A549 (cell line): ENCODE measurements around the gene BOD1L1.

Source experiments
- CEBPB ChIP-seq, 2 experiments: fragments of >200 bp in 1 of 2; sonication (Bioruptor Twin) in 1 of 2; formaldehyde crosslinking in 1 of 2; IDR thresholded peaks; 2 replicates each; pipeline ENCODE4 v1.6.1; 2012 to 2016
- CTCF ChIP-seq: fragments of >200 bp; sonication (Bioruptor Twin); formaldehyde crosslinking; IDR thresholded peaks from 3 replicates; pipeline ENCODE4 v1.5.1; 2016
- EP300 ChIP-seq, 2 experiments: fragments of >200 bp; sonication (Bioruptor Twin); formaldehyde crosslinking; IDR thresholded peaks; 2 replicates in 1 of 2; 3 replicates in 1 of 2; pipeline ENCODE4 v1.6.1; 2016 to 2017
- FOSL2 ChIP-seq, 2 experiments: fragments of 450-650 bp in 1 of 2; fragments of >200 bp in 1 of 2; sonication (Bioruptor Twin) in 1 of 2; formaldehyde crosslinking; IDR thresholded peaks; 2 replicates each; pipeline versions ENCODE4 v1.5.0 to v1.6.1; 2016 to 2020; ENCODE audit warnings: mild to moderate bottlenecking in 1 of 2, moderate library complexity in 1 of 2
- JUN ChIP-seq, 2 experiments: fragments of >200 bp; sonication (Bioruptor Twin); formaldehyde crosslinking; IDR thresholded peaks; 2 replicates in 1 of 2; 3 replicates in 1 of 2; pipeline ENCODE4 v1.6.1; 2016 to 2017
- KDM1A ChIP-seq: fragments of 200-600 bp; sonication (generic); IDR thresholded peaks from 2 replicates; pipeline ENCODE4 v1.6.1; 2016; ENCODE audit warnings: low read depth, mild to moderate bottlenecking
- NFE2L2 ChIP-seq: fragments of 150-350 bp; conservative IDR thresholded peaks from 2 replicates; pipeline ENCODE4 v1.6.1; 2014; ENCODE audit warnings: low read length
- POLR2A ChIP-seq: IDR thresholded peaks from 2 replicates; pipeline ENCODE4 v1.6.1; 2012; ENCODE audit warnings: mild to moderate bottlenecking, low read length
- RAD21 ChIP-seq, 2 experiments: fragments of >200 bp in 1 of 2; sonication (Bioruptor Twin) in 1 of 2; formaldehyde crosslinking in 1 of 2; IDR thresholded peaks in 1 of 2; conservative IDR thresholded peaks in 1 of 2; 2 replicates in 1 of 2; 3 replicates in 1 of 2; pipeline ENCODE4 v1.6.1; 2012 to 2018; ENCODE audit warnings: inconsistent platforms in 1 of 2
- TP53 ChIP-seq: fragments of 250-450 bp; sonication (Bioruptor Pico); IDR thresholded peaks from 2 replicates; pipeline ENCODE4 v1.5.0; 2021; ENCODE audit warnings: mild to moderate bottlenecking, moderate library complexity
- ZSCAN20 ChIP-seq: fragments of 250-450 bp; sonication (Bioruptor Pico); IDR thresholded peaks from 2 replicates; pipeline ENCODE4 v1.8.0; 2022; ENCODE audit warnings: mild to moderate bottlenecking, moderate library complexity
- TF ChIP-seq, protein P1 (sequence below): IDR thresholded peaks from 2 replicates; pipeline ENCODE4 v1.6.1; 2012

DNA sequence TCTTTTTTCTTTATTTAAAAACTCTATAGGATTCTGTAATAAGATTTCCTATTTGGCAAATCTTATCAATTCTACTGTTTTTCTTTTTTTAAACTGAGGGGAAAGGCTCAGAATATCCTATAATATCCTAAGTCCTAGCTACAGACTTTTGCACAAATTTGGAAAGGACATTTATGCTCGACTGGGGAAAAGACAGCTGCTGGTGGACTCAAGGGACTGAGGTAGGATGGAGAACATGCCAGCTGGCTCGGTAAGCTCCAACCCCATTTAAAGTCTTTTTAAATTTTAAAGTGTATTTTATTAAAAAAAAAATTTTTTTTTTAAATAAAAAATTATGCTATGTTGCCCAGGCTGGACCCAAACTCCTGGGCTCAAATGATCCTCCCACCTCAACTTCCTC, 36.8 kb downstream of the BOD1L1 start:
- no peak for TF ChIP-seq JUN (IDR thresholded peaks at IDR 0.05)
- TF ChIP-seq, protein P1, sequence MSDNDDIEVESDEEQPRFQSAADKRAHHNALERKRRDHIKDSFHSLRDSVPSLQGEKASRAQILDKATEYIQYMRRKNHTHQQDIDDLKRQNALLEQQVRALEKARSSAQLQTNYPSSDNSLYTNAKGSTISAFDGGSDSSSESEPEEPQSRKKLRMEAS = no peak
- TF ChIP-seq CTCF = no peak
- no peak for TF ChIP-seq ZSCAN20 (CRISPR knock-in tag)
- TF ChIP-seq NFE2L2 = no peak
- no peak for TF ChIP-seq POLR2A
- no peak for TF ChIP-seq FOSL2 (IDR thresholded peaks at IDR 0.05)
- no peak for TF ChIP-seq FOSL2 (CRISPR knock-in tag; IDR thresholded peaks at IDR 0.05)
- no peak for TF ChIP-seq TP53 (CRISPR knock-in tag)
- no peak for TF ChIP-seq RAD21 (conservative IDR thresholded peaks at IDR 0.05 in 1 of 2, IDR thresholded peaks at IDR 0.05 in 1 of 2)
- TF ChIP-seq KDM1A = no peak
- no peak for TF ChIP-seq EP300 (IDR thresholded peaks at IDR 0.05)
- no peak for TF ChIP-seq CEBPB (IDR thresholded peaks at IDR 0.05)
